ENCODE results near the gene FARP1.

The FARP1 gene

GRCh38 chr13:98279473-98280175 lies 136.7 kb downstream of the FARP1 start:
- DNase-seq: no peak

GRCh38 chr13:98280176-98280510 lies 137.2 kb downstream of the FARP1 start:
- DNase-seq: no peak

GRCh38 chr13:98284679-98285078 lies 141.8 kb downstream of the FARP1 start:
- DNase-seq: no peak

DNA sequence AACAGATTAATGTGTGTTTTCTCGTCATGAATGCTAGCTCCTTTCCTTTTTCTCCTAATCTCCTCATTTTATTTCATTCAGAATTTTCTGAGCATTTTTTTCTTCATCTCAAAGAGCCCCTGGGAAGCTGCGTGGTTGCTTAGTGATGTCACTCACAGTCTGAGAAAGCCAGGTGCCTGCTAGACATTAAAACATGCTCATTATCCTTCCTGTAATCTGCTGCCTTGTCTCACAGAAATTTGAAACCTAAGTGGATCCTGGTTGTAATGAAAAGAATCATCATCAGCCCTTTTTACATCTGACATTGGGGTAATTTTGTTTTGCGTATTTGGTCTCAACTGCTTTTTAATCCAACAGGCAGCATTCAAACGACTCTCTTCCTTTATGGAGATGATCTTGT lies 142.4 kb downstream of the FARP1 start:
- DNase-seq: peak in 1 of 58 donors; percentile 10

- no peak for DNase-seq
These were observed 143.1 kb downstream of the FARP1 start for GRCh38 chr13:98285852-98286594.

- no peak for DNase-seq
These were observed 143.9 kb downstream of the FARP1 start for GRCh38 chr13:98286799-98287198.

GRCh38 chr13:98288211-98288610 lies 145.3 kb downstream of the FARP1 start:
- no peak for DNase-seq

DNA sequence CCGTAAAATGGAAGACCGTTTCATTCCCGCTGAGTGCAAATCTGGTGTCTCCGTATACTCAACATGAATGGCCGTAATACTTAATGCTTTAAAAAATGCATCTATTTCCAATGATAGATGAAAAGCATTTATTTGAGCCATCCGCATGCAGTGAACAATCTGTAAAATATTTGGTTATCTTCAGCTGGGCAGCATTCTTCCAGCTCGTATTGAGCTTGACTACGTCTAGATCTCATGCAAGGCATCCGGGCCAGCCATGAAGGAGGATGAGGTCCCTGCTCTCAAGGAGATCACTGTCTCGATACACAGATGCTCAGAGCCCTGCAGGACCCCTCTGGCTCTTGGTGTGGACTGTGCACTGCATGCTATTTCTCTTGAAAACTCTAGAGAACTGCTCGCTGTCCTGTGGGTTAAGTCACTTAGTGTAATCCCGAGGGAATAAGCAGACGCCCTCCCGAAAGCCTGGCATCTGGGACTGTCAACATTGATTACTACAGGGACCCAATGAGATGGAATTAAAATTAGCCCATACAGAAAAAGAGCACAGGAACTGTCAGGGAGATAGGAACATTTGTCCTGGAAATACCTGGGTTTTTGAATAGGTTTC lies 146.5 kb downstream of the FARP1 start:
- DNase-seq: no peak

DNA sequence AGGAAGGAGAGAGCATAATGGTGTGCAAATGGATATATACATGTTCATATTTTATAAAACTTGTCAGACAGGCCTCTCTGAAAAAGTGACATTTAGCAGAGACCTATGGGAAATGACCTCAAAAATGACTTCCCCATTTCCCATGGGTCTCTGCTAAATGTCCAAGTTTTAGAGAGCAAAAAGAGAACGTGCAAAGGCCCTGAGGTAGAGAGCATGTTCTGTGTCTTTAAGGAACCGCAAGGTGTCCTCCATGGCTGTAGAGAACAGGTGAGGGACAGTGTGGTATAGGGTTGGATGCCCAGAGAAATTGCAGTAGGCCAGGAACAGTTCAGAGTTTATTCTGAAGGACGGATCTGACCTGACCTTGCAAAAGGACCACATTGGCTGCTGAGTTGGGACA lies 147.4 kb downstream of the FARP1 start:
- no peak for DNase-seq

DNA sequence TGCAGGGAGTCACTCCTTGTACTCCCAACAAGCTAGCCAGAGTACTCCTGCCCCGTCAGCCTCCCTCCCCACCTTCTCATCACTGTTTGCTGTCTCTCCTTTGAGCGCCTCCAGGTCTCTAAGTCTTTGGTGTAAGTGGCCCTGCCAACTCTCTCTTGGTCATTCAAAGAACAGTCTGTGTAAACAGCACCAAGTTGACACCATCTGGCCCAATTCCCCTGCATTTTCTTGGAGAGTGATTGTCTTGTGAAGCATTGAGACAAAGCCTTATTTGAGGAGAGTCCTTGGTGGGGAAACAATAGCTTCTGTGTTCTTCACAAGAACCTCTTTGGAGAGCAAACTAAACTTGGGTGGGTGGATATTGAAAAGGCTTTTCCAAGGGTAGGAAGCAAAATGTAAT lies 148.8 kb downstream of the FARP1 start:
- peak in 20 of 58 donors; percentile 3 to 73 (median 31) for DNase-seq

- no peak for DNase-seq
These were observed 150.2 kb downstream of the FARP1 start for GRCh38 chr13:98293103-98293502.

DNA sequence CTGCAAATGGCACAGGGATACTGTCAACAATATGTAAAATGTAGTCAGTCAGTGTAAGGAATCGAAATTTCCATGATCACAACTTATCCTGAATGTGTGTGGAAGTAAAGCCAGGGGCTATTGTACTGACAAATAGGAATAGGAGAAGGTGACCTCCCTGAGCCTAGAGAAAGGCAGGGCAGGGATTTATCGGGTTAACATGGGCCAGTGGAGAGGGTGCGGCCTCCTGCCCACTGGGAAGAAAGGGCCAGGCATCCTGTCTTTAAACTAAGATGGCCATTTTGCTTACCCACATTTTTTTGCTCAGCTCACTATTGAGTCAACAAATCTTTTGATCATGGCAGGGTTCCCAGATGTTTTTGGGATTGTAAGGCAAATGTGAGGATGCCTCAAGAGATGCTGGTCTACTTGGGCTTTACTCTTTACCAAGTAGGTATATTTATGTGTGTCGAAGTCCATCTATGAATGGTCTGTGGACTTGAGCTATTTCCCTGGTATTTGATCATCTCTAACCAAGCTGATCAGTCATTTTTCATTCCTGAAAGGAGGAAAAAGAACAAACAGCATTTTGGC lies 150.8 kb downstream of the FARP1 start:
- no peak for DNase-seq

DNA sequence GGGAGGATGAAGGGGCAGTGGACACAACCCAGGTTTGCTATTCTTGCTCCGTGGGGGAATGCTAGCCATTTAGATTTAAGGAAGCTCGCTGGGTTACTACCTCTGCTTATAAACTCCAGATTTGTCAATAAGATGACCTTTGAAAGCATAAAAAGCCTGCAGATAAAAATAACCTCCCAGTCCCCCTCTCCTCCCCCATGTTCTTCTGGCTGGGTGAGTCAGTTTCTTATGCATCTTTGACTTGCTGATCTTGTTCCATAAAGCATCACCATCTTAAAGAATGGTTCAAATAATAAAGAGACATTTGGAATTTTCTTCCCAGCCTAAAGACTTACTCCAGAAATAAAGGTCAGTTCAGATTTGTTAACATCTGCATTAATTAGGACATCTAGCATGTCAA lies 152.5 kb downstream of the FARP1 start:
- DNase-seq: no peak

- DNase-seq: no peak
These were observed 154.2 kb downstream of the FARP1 start for GRCh38 chr13:98297051-98297450.

DNA sequence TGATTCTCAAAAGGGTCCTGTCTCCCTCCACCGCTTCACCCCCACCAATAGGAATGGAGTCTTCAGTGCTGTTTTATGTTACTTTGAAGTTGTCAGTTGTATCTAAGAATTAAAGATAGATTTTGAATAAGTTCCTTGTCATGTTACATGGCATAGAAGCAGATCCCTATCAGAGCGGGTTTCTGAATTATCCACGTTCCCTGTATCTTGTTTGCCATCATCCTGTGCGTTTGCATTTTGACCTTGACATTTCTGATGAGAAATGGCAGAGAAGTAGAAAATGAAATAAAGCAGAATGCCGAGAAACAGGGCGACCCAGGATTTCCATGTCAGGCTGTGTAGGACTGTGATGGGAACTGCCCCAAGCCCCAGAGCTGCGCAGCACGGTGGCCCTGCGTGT lies 154.9 kb downstream of the FARP1 start:
- no peak for DNase-seq

DNA sequence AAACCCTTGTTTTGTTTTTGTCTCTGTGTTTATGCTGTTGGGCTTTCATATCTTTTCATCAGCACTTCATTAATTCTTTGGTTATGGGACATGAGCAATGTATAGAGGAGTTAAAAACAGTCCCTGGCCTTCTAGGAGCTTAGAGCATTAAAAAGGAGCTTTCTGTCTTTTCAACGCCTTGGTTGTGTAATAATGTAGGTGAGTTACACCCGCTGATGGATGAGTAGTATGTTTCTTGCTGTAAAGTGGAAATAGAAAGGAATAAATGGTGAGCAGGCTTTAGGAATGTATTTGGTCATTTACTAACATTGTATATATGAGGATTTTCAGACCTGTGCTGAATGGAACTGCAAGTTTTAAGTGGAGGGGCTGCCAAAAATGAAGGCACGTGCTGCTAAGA lies 155.7 kb downstream of the FARP1 start:
- no peak for DNase-seq

DNA sequence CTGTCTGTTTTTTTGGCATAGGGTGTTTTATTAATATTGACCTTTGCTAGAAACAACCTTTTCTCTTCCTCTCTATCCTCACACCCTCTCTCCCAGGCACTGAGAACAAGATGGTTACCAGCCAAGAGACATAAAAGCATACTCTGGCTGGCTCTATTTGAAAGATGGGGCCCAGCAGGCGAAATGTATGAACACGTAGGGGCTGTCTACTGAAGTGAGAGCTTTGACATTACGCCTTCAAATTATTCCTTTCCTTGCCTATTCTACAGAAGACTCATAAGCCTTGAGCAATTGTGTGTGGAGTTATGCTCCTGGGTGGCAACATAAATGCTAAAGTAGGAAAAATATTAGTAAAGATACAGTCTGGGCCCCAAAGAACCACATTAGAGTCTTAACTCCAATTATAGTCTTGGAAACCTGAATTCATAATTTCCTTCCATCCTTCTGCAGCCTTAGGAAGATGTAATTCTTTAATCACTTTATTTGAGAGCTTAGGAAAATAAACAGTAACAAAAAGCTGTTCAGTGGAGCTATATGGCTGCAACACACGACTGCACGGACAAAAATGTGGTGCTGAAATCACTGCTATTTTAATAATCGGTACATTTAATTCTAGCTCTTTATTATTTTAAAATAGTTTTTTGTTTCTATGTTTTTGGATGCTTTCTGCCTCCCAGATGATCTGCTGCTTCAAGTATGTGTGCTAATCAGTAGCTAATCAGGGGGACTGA lies 156.5 kb downstream of the FARP1 start:
- no peak for DNase-seq

GRCh38 chr13:98299966-98300350 lies 157.1 kb downstream of the FARP1 start:
- no peak for DNase-seq

DNA sequence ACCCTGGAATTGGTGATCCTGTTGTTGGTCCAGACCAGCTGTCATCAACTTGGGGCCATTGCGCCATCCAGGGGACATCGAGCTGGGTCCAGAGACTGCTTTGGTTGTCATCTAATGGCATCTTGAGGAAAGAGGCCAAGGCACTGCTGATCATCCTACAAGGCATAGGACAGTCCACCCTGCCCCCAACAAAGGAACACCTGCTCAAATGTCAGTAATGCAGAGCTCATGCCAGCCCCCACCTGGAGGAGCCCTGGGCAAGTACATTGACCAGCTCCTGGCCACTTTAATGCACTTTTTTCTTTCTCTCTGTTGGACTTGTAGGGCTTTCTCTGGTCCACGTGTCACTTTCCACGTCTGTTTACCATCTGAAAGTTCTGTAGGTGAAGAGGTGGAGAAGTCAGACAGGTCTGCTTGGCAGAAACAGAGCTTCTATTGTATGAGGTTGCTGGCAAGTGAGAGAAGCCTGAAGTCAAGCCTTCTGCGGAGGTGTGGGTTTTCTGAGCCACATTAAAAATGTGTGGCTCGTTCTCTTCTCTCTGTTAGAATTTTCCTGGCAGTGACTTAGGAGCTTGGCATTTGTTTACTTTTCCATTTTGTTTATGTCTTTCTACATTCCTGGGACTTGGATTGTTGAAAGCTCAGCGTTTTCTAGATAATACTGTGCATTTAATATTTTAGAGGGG lies 158.2 kb downstream of the FARP1 start:
- DNase-seq: peak in 3 of 58 donors; percentile 15 to 22 (median 17)

DNA sequence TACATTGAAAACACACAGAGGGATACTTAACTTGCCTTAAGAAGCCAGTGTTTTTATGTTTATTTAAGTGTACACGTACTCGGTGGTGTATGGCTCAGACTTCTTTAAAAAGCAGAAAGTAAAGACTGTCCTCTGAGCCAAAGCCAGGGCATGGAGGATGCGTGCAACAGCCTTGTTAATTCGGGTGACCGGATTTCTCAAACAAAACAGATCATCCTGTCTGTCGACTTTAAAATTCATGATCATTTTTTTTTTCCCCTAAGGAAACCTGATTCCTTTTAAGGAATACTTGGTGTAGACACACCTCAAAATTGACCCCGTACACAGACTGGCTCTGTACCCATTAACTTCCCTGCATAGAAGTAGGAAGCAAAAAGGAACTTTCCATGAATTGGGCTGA lies 158.8 kb downstream of the FARP1 start:
- DNase-seq: no peak

- no peak for DNase-seq
These were observed 161.0 kb downstream of the FARP1 start for GRCh38 chr13:98303858-98304257.

Measured in anterior cingulate cortex (tissue), 58 donors.